OCI-LY7 (cell line): Measurements from ENCODE around the gene SGK1. TPM values are rescaled to one million over a fixed set of nuclear protein-coding genes. Genes with fewer than 3 reads are reported as not detected.
"Not testable (repeated sequence)": the region's sequence is repeated elsewhere in the genome, so short reads cannot be mapped to it uniquely, and the experiment has no call there.

Experiments
- BruUV-seq: library from RNA; stranded (reverse); fragments of 400-500 nt; replicated peaks from 2 replicates; lab custom pipeline; 2021; lab: Mats Ljungman, UMichigan
- CTCF ChIA-PET: fragments of 300-600 bp; sonication (Branson Sonifier 250); formaldehyde crosslinking; loops from one replicate; lab custom pipeline; 2022; ENCODE audit warnings: antibody characterized with exemption; ENCODE audit not compliant: unreplicated experiment; lab: Charles Lee
- POLR2A ChIA-PET: fragments of 300-600 bp; sonication (Branson Sonifier 250); formaldehyde crosslinking; loops from one replicate; lab custom pipeline; 2022; ENCODE audit warnings: antibody characterized with exemption; lab: Charles Lee
- DNase-seq: peaks from one replicate; pipeline ENCODE4 v3.0.0-alpha.2; 2015; ENCODE audit warnings: low spot score
- H2AFZ ChIP-seq: fragments of 200-600 bp; sonication (generic), shearing (Covaris generic); 2 replicates; pipeline ENCODE4 v1.6.1; 2014; ENCODE audit warnings: mild to moderate bottlenecking, antibody characterized with exemption, low read length, moderate library complexity
- H3K27ac ChIP-seq: fragments of 200-600 bp; sonication (generic); 2 replicates; pipeline ENCODE4 v1.5.1; 2014; ENCODE audit warnings: mixed run types, low read depth, mild to moderate bottlenecking, moderate library complexity, low read length, inconsistent platforms; ENCODE audit not compliant: poor library complexity, severe bottlenecking
- H3K36me3 ChIP-seq: fragments of 200-600 bp; sonication (generic); 2 replicates; pipeline ENCODE4 v1.6.1; 2014; ENCODE audit warnings: mild to moderate bottlenecking, antibody characterized with exemption, low read length, moderate library complexity, mixed read lengths; ENCODE audit not compliant: insufficient read depth
- H3K4me1 ChIP-seq: fragments of 200-600 bp; sonication (generic); 2 replicates; pipeline ENCODE4 v1.5.1; 2014; ENCODE audit warnings: mild to moderate bottlenecking, low read length; ENCODE audit not compliant: insufficient read depth, poor library complexity, severe bottlenecking
- H3K4me2 ChIP-seq: fragments of 200-600 bp; sonication (generic); 2 replicates; pipeline ENCODE4 v1.6.1; 2014; ENCODE audit warnings: mild to moderate bottlenecking, low read length
- H3K4me3 ChIP-seq: fragments of 200-600 bp; sonication (generic); 2 replicates; pipeline ENCODE4 v1.5.1; 2014; ENCODE audit warnings: mild to moderate bottlenecking, low read depth, low read length; ENCODE audit not compliant: poor library complexity, severe bottlenecking
- H3K79me2 ChIP-seq: fragments of 200-600 bp; sonication (generic); 2 replicates; pipeline ENCODE4 v1.6.1; 2016; ENCODE audit warnings: low read depth, mild to moderate bottlenecking, low read length, moderate library complexity, mixed read lengths; ENCODE audit not compliant: insufficient read depth
- H3K9me2 ChIP-seq: fragments of 200-600 bp; sonication (generic); 2 replicates; pipeline ENCODE4 v1.6.1; 2016; ENCODE audit warnings: mild to moderate bottlenecking, low read length, mixed read lengths; ENCODE audit not compliant: insufficient read depth
- H3K9me3 ChIP-seq: fragments of 200-600 bp; sonication (generic); 2 replicates; pipeline ENCODE4 v1.6.1; 2014; ENCODE audit warnings: mild to moderate bottlenecking, mixed run types, low read length, mixed read lengths
- H4K20me1 ChIP-seq: fragments of 200-600 bp; sonication (generic); 2 replicates; pipeline ENCODE4 v1.6.1; 2014; ENCODE audit warnings: mild to moderate bottlenecking, antibody characterized with exemption, low read length, moderate library complexity, mixed read lengths; ENCODE audit not compliant: insufficient read depth
- CTCF ChIP-seq: fragments of 200-600 bp; sonication (generic); conservative IDR thresholded peaks from 2 replicates; pipeline ENCODE4 v1.5.1; 2014; ENCODE audit warnings: mild to moderate bottlenecking, antibody characterized with exemption, low read length, moderate library complexity, mixed read lengths
- EZH2phosphoT487 ChIP-seq: fragments of 200-600 bp; sonication (generic); IDR thresholded peaks from 2 replicates; pipeline ENCODE4 v1.6.1; 2018; ENCODE audit warnings: low read depth, borderline replicate concordance, mild to moderate bottlenecking, mixed run types, antibody characterized with exemption, low read length, moderate library complexity, mixed read lengths
- intact Hi-C: fragments of 100-400 bp; cut with micrococcal nuclease; formaldehyde crosslinking; loops from one replicate; pipeline ENCODE4 v1.10.0; 2022; ENCODE audit not compliant: unreplicated experiment
- total RNA-seq, 2 experiments: library from RNA; depleted of rRNA in 1 of 2; stranded (reverse); fragments of >200 nt in 1 of 2; shearing (Covaris generic) in 1 of 2; gene quantifications; 2 replicates each; pipeline ENCODE4 v1.2.3, GENCODE V29; 2014 to 2022

The SGK1 gene
- total RNA-seq, 2 experiments from 2014 or later, result 5.2 to 27.6 TPM

DNA sequence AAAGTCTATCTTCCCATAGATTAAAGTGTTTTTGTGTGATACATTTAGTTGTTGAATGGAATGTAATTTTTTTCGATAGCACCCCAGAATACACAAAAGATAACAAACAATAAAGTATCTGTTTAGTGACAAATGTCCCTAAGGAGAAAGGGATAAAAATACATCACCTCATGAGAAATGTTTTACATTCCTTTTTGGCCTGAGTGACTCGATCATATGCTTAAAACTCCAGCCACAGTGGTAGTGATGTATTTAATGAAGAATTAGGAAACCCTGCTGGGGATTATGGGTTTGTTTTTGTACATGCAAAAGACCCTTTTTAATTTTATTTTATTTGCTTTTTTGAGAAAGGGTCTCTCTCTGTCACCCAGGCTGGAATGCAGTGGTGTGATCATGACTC is 4.3 kb upstream of the SGK1 start:
- Histone ChIP-seq H3K27ac (no peak overlapping the region), H3K79me2 (no peaks in the 10 kb centered on the region), H3K4me3 (no peak overlapping the region), H3K9me3 (no peaks in the 10 kb centered on the region), H4K20me1 (no peaks in the 10 kb centered on the region), H3K4me1 (no peaks in the 10 kb centered on the region), H2AFZ (no peak overlapping the region), H3K4me2 (no peak overlapping the region), H3K9me2 (no peaks in the 10 kb centered on the region), H3K36me3 (no peaks in the 10 kb centered on the region)
- DNase-seq, result no peak
- intact Hi-C loops, result no loop called here
- ChIA-PET POLR2A (no interaction called here), CTCF (no interaction called here)
- BruUV-seq, result no TSS peak
- TF ChIP-seq EZH2phosphoT487, result no peak
- no peak for TF ChIP-seq CTCF

DNA sequence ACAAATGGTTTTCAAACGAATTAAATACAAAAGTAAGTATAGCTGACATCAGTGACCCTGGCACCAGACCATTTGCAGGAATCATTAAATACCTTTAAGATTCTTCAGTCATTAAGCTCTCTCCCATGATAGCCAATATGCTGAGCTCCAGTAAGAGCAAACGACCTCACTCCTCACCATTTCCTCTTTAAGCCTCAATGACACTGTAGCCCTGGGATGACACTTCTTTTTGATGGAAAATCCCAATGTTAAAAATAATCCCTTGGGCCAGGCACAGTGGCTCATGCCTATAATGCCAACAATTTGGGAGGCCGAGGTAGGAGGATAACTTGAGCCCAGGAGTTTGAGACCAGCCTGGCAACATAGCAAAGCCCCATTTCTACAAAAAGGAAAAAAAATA is 3.3 kb upstream of the SGK1 start:
- Histone ChIP-seq H3K9me2 (no peaks in the 10 kb centered on the region), H3K4me3 (no peak overlapping the region), H3K9me3 (no peaks in the 10 kb centered on the region), H3K4me2 (no peak overlapping the region), H3K4me1 (no peaks in the 10 kb centered on the region), H3K36me3 (no peaks in the 10 kb centered on the region), H4K20me1 (no peaks in the 10 kb centered on the region), H2AFZ (no peak overlapping the region), H3K79me2 (no peaks in the 10 kb centered on the region), H3K27ac (no peak overlapping the region)
- CTCF ChIA-PET, result no interaction called here
- intact Hi-C loops, result no loop called here
- POLR2A ChIA-PET, result interaction anchor here (0.6 kb wide), 1 partner anchor 13 kb away, joined by 3 read pairs; no protein-coding TSS in a partner anchor
- no peak for TF ChIP-seq EZH2phosphoT487
- no peak for DNase-seq
- no TSS peak for BruUV-seq

DNA sequence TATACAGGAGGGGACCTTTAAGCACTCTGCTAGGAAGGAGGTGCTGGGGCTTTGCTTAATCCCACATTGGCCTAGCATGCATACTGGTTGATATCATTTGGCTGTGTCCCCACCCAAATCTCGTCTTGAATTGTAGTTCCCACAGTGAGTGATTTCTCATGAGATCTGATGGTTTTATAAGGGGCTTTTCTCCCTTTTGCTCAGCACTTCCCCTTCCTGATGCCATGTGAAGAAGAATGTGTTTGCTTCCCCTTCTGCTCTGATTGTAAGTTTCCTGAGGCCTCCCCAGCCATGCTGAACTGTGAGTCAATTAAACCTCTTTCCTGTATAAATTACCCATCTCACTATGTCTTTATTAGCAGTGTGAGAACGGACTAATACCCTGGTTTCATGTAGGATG is 1.8 kb upstream of the SGK1 start:
- H3K4me3 ChIP-seq, BruUV-seq, POLR2A ChIA-PET, H4K20me1 ChIP-seq, DNase-seq, H3K4me2 ChIP-seq, H3K36me3 ChIP-seq, intact Hi-C loops, H2AFZ ChIP-seq, H3K9me2 ChIP-seq, H3K27ac ChIP-seq, H3K4me1 ChIP-seq, H3K79me2 ChIP-seq, CTCF ChIA-PET, H3K9me3 ChIP-seq: not testable (repeated sequence)

DNA sequence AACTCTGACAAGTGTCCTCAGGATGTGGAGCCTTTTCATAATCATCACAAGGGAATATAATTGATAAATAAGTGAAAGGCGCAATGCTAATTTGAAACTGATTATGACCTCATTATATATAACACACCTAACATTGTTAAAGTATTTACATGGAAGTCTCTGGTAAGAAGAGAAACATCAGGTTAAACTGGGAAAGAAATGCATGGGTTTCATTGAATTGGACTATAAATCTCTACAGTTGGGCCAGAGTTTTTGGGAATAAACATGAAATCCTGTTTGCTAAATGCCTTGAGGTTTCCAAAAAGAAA is 1.0 kb upstream of the SGK1 start:
- H3K4me3 ChIP-seq, result no peak overlapping the region
- H3K27ac ChIP-seq, result no peak overlapping the region
- no peaks in the 10 kb centered on the region for H3K9me3 ChIP-seq
- H4K20me1 ChIP-seq, result no peaks in the 10 kb centered on the region
- H2AFZ ChIP-seq, result no peak overlapping the region
- H3K79me2 ChIP-seq, result no peaks in the 10 kb centered on the region
- no TSS peak for BruUV-seq
- no peak for DNase-seq
- CTCF ChIA-PET, result no interaction called here
- TF ChIP-seq EZH2phosphoT487, result no peak
- no peak for TF ChIP-seq CTCF
- H3K4me1 ChIP-seq, result no peaks in the 10 kb centered on the region
- no peaks in the 10 kb centered on the region for H3K36me3 ChIP-seq
- H3K9me2 ChIP-seq, result no peaks in the 10 kb centered on the region
- POLR2A ChIA-PET, result interaction anchor here (2.1 kb wide), 1 partner anchor 20 kb away, joined by 6 read pairs; no protein-coding TSS in a partner anchor
- intact Hi-C loops, result no loop called here
- no peak overlapping the region for H3K4me2 ChIP-seq
